Panc1 (cell line): Measurements from ENCODE around the gene NOS2. TPM values are rescaled to one million over a fixed set of nuclear protein-coding genes. Genes with fewer than 3 reads are reported as not detected.

Experiments
- ATAC-seq: fragments of 200-7000 bp; cut with Tn5 transposase; 2 replicates; pipeline ENCODE4 v1.9.1; 2020; ENCODE audit warnings: mild to moderate bottlenecking, moderate library complexity
- BruUV-seq: library from RNA; stranded (reverse); fragments of 400-500 nt; replicated peaks from 2 replicates; lab custom pipeline; 2021; lab: Mats Ljungman, UMichigan
- CTCF ChIA-PET: fragments of 300-600 bp; sonication (Branson Sonifier 250); formaldehyde crosslinking; loops from one replicate; lab custom pipeline; 2022; ENCODE audit warnings: antibody characterized with exemption; lab: Charles Lee
- POLR2A ChIA-PET: fragments of 300-600 bp; sonication (Branson Sonifier 250); formaldehyde crosslinking; loops from one replicate; lab custom pipeline; 2022; ENCODE audit warnings: antibody characterized with exemption; lab: Charles Lee
- DNase-seq: peaks from one replicate; pipeline ENCODE4 v3.0.0-alpha.2; 2010; ENCODE audit warnings: low read depth, low spot score
- H3K27ac ChIP-seq: 2 replicates; pipeline ENCODE4 v1.5.1; 2011; ENCODE audit warnings: mild to moderate bottlenecking, low read length, inconsistent platforms
- H3K27me3 ChIP-seq: fragments of 200-500 bp; sonication (Bioruptor generic); 2 replicates; pipeline ENCODE4 v1.6.0; 2014; ENCODE audit warnings: low read length, inconsistent platforms; ENCODE audit not compliant: control insufficient read depth, insufficient read depth
- H3K36me3 ChIP-seq: fragments of 200-500 bp; sonication (Bioruptor generic); 2 replicates; pipeline ENCODE4 v1.5.1; 2014; ENCODE audit warnings: inconsistent platforms, mild to moderate bottlenecking, low read length, moderate library complexity; ENCODE audit not compliant: control insufficient read depth, insufficient read depth
- H3K4me1 ChIP-seq: 2 replicates; pipeline ENCODE4 v1.5.1; 2011; ENCODE audit warnings: inconsistent platforms, mild to moderate bottlenecking, low read length, moderate library complexity; ENCODE audit not compliant: control insufficient read depth, insufficient read depth
- H3K4me3 ChIP-seq, 2 experiments: 2 replicates each; pipeline ENCODE4 v1.5.1; 2011 to 2012; ENCODE audit warnings: low read depth in 2 of 2, low read length in 2 of 2, mild to moderate bottlenecking in 2 of 2, inconsistent platforms in 1 of 2, moderate library complexity in 1 of 2
- H3K9me3 ChIP-seq: fragments of 200-500 bp; sonication (Bioruptor generic); 2 replicates; pipeline ENCODE4 v1.5.1; 2014; ENCODE audit warnings: low read depth, mild to moderate bottlenecking, inconsistent platforms, low read length, moderate library complexity; ENCODE audit not compliant: control insufficient read depth, insufficient read depth
- CTCF ChIP-seq: fragments of 450-650 bp; IDR thresholded peaks from 2 replicates; pipeline ENCODE4 v1.5.1; 2017; ENCODE audit warnings: mild to moderate bottlenecking
- POLR2AphosphoS5 ChIP-seq: IDR thresholded peaks from 2 replicates; pipeline ENCODE4 v1.6.1; 2012; ENCODE audit warnings: mild to moderate bottlenecking, low read depth, low read length, moderate library complexity
- REST ChIP-seq, 2 experiments: IDR thresholded peaks; 2 replicates each; pipeline ENCODE4 v1.6.1; 2011 to 2012; ENCODE audit warnings: low read depth in 2 of 2, control low read depth in 1 of 2, low read length in 1 of 2, mild to moderate bottlenecking in 1 of 2, moderate library complexity in 1 of 2; ENCODE audit not compliant: insufficient read depth in 1 of 2
- SIN3A ChIP-seq: IDR thresholded peaks from 2 replicates; pipeline ENCODE4 v1.6.1; 2012; ENCODE audit warnings: low read depth, mild to moderate bottlenecking, low read length, moderate library complexity, borderline replicate concordance; ENCODE audit not compliant: insufficient read depth
- TCF7L2 ChIP-seq: IDR thresholded peaks from 2 replicates; pipeline ENCODE4 v1.6.1; 2011; ENCODE audit warnings: mild to moderate bottlenecking, low read depth, low read length, inconsistent platforms
- in situ Hi-C: cut with HindIII; loops from 2 replicates; pipeline ENCODE4 v1.10.0; 2016; ENCODE audit warnings: low sequenced_read_pairs, low pct_unique_long_range_greater_than_20kb
- intact Hi-C: fragments of 100-400 bp; cut with micrococcal nuclease; formaldehyde crosslinking; loops from one replicate; pipeline ENCODE4 v1.10.0; 2022; ENCODE audit not compliant: unreplicated experiment
- total RNA-seq: library from RNA; stranded (reverse); gene quantifications from one replicate; pipeline ENCODE4 v1.2.1, GENCODE V29; 2021; ENCODE audit not compliant: unreplicated experiment

Gene NOS2
- total RNA-seq, 1 experiment from 2014 or later, result 0.08 TPM

- no peaks in the 10 kb centered on the region for H3K27me3 ChIP-seq
- in situ Hi-C loops, result no loop called here
These were observed 29.5 kb downstream of the NOS2 start for GRCh38 chr17:27770877-27771276.

GRCh38 chr17:27768858-27769410 is 31.4 kb downstream of the NOS2 start:
- POLR2A ChIA-PET, result no interaction called here
- no peaks in the 10 kb centered on the region for H3K36me3 ChIP-seq
- ATAC-seq (no peak), DNase-seq (no peak)
- intact Hi-C loops (no loop called here), in situ Hi-C loops (no loop called here)
- CTCF ChIA-PET, result interaction anchor here (1.1 kb wide), 1 partner anchor 9 kb away, joined by 3 read pairs; no protein-coding TSS in a partner anchor
- H3K27me3 ChIP-seq, result no peaks in the 10 kb centered on the region
- no peak overlapping the region for H3K4me3 ChIP-seq
- no peak overlapping the region for H3K27ac ChIP-seq
- BruUV-seq, result no TSS peak
- H3K9me3 ChIP-seq, result no peaks in the 10 kb centered on the region
- TF ChIP-seq CTCF, result no peak
- TF ChIP-seq SIN3A, result no peak
- TF ChIP-seq POLR2AphosphoS5, result no peak
- no peak for TF ChIP-seq REST (IDR thresholded peaks at IDR 0.05; ENCODE audit: insufficient read depth in 1 of 2, low read depth in 2 of 2, low read length in 1 of 2)
- no peak for TF ChIP-seq TCF7L2
- no peaks in the 10 kb centered on the region for H3K4me1 ChIP-seq

More at GRCh38 chr17:27770877-27771276, 29.5 kb downstream of the NOS2 start:
- no peaks in the 10 kb centered on the region for H3K9me3 ChIP-seq
- no peak overlapping the region for H3K4me3 ChIP-seq
- ATAC-seq (no peak), DNase-seq (no peak)
- TF ChIP-seq POLR2AphosphoS5, result no peak
- no peak for TF ChIP-seq SIN3A
- no peak for TF ChIP-seq REST (IDR thresholded peaks at IDR 0.05; ENCODE audit: insufficient read depth in 1 of 2, low read depth in 2 of 2, low read length in 1 of 2)
- no peak for TF ChIP-seq CTCF
- TF ChIP-seq TCF7L2, result no peak
- H3K4me1 ChIP-seq, result no peaks in the 10 kb centered on the region
- intact Hi-C loops, result no loop called here
- no peaks in the 10 kb centered on the region for H3K36me3 ChIP-seq
- BruUV-seq, result no TSS peak
- POLR2A ChIA-PET, result no interaction called here
- H3K27ac ChIP-seq, result no peak overlapping the region
- CTCF ChIA-PET, result no interaction called here
